GM12865 (cell line): Measurements from ENCODE around the gene SPPL2B.
A peak's percentile ranks its signal among the peaks of the same experiment; 100 is the strongest.

Experiments
- DNase-seq: peaks from one replicate; pipeline ENCODE4 v3.0.0; 2010; ENCODE audit warnings: low read depth
- H3K4me3 ChIP-seq: 2 replicates; pipeline ENCODE4 v1.5.1; 2011; ENCODE audit warnings: mild to moderate bottlenecking, low read depth, low read length, control low read depth
- TF ChIP-seq, protein P1 (sequence below): IDR thresholded peaks from 2 replicates; pipeline ENCODE4 v1.5.1; 2011; ENCODE audit warnings: low read length, control low read depth, low read depth, inconsistent platforms; ENCODE audit not compliant: insufficient read depth; ENCODE audit errors: missing control alignments

SPPL2B gene

DNA sequence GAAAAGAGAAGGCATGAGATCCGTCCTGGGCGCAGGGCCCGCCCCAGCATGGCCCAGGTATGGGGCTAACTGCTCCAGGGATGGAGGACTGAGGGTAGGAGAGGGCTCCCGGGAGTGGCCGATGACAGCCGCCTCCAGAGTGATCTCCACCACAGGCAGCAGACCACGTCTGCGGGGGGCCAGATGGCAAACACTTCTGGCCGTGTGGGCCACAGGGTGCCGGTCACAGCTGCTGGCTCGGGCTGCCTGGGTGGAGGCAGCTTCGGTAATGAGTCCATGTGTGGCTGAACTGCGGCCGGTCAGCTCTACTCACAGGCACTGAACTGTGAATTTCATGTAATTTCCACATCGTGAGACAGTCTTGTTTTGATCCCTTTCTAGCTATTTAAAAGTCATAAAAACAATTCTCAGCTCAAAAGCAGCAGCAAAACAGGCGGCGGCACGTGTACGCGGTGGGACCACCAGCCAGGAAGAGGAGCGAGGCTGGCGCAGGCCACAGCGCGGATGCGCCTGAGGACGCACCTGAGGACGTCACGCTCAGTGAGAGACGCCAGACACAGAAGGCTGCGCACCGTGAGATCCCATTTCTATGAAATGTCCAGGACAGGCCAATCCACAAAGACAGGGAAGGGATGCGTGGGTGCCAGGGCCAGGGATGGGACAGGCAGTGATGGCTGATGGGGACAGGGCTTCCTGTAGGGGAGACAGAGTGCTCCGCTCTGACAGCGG is 4.1 kb upstream of the SPPL2B start:
- no peak for DNase-seq
- H3K4me3 ChIP-seq = no peak overlapping the region
- TF ChIP-seq, protein P1, sequence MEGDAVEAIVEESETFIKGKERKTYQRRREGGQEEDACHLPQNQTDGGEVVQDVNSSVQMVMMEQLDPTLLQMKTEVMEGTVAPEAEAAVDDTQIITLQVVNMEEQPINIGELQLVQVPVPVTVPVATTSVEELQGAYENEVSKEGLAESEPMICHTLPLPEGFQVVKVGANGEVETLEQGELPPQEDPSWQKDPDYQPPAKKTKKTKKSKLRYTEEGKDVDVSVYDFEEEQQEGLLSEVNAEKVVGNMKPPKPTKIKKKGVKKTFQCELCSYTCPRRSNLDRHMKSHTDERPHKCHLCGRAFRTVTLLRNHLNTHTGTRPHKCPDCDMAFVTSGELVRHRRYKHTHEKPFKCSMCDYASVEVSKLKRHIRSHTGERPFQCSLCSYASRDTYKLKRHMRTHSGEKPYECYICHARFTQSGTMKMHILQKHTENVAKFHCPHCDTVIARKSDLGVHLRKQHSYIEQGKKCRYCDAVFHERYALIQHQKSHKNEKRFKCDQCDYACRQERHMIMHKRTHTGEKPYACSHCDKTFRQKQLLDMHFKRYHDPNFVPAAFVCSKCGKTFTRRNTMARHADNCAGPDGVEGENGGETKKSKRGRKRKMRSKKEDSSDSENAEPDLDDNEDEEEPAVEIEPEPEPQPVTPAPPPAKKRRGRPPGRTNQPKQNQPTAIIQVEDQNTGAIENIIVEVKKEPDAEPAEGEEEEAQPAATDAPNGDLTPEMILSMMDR = no peak

DNA sequence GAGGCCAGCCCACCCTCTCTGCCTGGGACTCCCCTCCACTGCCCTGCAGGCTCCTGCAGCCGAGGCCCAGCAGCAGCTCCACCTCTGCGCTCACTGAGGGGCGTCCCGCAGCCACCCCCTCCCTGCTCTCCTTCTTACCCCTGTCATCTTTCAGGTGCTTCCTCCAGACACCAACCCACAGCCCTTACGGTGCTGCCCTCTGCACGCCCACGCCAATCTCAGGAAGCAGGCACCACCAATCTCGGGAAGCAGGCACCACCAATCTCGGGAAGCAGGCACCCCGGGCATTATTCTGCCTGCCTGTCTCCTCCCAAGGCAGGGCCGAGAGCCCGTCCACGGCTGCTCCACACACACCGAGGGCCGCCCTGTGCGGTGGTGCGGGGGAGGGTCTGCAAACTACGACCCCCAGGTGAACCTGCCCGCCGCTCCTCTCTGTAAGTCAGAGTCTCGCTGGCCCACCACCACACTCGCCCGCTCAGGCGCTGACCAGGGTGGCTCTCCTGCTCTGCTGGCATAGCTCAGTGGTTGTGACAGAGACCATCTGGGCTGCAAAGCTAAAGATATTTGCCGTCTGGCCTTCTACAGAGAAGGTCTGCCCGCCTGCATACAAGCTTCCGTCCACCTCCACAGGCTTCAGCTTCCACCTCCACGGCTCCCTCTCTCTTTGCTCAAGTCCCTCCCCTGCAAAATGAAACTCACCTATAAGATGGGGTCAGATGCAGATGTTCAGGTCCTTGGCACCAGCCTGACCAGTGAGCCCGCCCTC is 3.0 kb upstream of the SPPL2B start:
- TF ChIP-seq, protein P1 = no peak
- H3K4me3 ChIP-seq = no peak overlapping the region
- DNase-seq = no peak

DNA sequence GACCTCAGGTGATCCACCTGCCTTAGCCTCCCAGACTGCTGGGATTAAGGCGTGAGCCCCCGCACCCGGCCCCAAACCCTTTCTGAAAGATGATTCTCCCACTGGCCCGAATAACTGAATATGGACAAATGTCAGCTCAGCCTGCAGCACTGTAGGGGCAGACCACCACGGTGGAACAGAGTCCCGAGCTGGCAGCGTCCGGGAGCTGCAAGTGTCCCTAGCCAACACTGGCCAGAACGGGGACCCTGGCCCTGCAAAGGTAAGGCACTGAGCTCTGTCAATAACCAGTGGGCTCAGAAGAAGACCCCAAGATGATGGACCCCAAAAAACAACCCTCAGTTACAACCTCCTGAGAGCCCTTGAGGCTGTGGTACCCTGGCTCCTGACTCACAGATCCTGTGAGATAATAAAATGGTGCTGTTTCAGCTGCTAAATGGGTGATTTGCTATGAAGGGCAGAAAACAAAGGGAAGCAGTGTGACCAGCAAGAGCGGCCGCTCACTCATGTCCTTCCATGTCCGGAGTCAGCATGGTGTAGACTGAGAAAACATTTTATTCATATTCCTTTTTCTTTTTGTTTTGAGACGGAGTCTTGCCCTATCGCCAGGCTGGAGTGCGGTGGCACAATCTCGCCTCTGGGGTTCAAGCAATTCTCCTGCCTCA is 1.7 kb upstream of the SPPL2B start:
- peak overlapping the region; percentile 89 for H3K4me3 ChIP-seq
- TF ChIP-seq, protein P1 = no peak
- no peak for DNase-seq

DNA sequence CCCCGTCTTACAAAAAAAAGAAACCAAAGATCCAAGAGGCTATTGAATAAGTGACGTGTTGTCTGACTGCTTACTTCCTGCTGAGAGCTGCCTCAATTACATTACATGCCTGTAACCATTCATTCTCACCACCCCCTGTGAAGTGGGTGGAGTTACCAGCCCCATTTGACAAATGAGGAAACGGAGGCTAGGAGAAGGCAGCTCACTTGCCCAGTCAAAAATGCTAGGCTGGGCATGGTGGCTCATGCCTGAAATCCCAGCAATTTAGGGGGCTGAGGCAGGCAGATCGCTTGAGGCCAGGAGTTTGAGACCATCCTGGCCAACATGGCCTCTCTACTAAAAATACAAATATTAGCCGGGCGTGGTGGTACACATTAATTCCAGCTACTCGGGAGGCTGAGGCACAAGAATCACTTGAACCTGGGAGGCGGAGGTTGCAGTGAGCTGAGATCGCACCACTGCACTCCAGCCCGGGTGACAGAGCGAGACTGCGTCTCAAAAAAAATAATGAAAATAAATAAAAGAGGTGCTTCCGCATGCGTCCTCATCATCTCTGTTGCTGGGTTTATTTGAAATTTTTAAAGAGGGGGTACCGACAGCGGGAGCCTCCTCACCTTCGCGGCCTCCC is 597 bp upstream of the SPPL2B start:
- H3K4me3 ChIP-seq = peak overlapping the region; percentile 89
- TF ChIP-seq, protein P1 = no peak
- peak; percentile 93 for DNase-seq

DNA sequence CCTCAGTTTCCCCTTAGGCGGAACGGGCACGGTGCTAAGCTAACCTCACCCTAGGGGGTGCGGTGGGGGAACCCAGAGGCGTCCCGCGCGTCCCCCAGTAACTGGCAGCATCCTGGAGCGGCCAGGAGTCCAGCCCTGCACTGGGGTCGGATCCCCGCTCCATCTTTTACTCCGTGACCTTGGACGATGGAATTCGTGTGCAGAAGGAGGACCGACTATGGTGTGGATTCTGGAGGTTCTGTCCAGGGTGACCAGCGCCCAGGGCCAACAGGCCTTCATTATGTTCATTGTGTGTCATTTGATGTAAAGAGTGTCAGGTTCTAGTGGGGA is 630 bp downstream of the SPPL2B start:
- DNase-seq = no peak
- TF ChIP-seq, protein P1 = no peak
- peak overlapping the region; percentile 89 for H3K4me3 ChIP-seq

DNA sequence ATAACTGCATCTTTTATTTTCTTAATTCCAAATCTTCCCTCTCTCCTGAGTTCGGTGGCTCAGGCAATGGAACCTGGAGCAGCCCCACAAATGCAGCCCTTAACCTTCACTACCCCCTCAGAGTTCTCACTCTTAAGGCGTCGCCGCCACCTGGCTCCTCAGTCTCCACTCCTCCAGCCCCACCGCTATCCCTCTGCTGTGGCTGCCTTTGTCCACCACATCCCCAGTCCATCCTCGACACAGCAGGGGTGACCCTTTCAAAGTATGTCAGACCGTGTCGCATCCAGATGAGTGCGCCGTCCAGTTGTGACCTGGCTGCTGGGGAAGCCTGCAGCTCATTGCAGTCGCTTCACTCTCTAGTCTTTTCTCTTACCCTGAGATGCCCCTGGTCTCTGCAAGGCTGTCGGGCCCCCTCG is 1.0 kb downstream of the SPPL2B start:
- H3K4me3 ChIP-seq = peak overlapping the region; percentile 89
- no peak for DNase-seq
- TF ChIP-seq, protein P1 = no peak
